T-helper 2 cell (primary cell): ENCODE results near the gene SNX24.
"Not testable (repeated sequence)": the region's sequence is repeated elsewhere in the genome, so short reads cannot be mapped to it uniquely, and the experiment has no call there.

Experiments used
- DNase-seq, 5 experiments: peaks; one replicate each; pipeline versions ENCODE4 v3.0.0 to v3.0.0-alpha.2; 2012 to 2022
- total RNA-seq, 2 donors: gene quantifications; one replicate each; lab custom pipeline; 2026; lab: John Stamatoyannopoulos, UW

The SNX24 gene
- 2.8 to 5.0 reads per million in 2 donors for total RNA-seq

DNA sequence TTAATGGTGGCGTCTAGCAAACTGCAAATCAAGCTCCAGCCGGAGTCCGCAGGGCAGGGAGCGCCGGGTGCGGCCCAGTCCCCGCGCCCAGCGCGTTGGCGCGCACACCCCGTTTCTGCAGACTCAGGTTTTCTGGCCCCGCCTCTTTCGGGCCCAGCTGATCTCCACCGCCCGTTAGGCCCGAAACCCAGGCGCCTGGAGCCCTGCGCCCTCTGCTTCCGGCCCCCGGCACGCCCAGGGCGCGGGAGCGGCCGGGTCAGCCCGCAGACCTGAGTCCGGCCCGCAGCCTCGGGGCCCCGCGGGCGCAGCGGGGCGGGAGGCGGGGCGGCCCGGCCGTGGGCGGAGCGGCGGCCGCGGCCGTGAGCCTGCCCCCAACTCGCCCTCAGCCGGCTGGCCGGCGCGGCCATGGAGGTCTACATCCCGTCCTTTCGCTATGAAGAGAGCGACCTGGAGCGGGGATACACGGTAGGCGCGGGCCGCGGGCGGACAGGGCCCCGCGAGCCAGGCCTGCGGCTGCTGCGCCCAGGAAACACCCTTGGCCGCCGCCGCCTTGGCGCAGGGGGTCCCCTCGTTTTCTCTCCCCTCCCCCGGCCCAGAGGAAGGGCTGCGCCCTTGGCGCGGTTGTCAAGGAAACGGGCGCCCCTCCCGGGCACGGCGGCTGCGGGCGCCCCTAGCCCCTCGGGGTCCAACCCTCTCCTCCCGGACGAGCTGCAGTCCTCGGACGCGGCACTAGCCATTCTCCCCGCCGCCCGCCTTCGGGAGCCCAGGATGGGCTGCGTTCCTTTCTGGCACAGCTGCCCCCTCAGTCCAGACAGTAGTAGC, at the start of gene SNX24:
Gene SNX24 (plus strand): TSS at position 385 of the 822 bp plus-strand sequence. CDS start 21 bp downstream, at position 406.
- DNase-seq = peak; percentile 42 to 89 (median 63)

- no peak for DNase-seq
Observed at GRCh38 chr5:122805481-122805880, 39.9 kb upstream of the SNX24 start.

- DNase-seq = no peak
Observed at GRCh38 chr5:122810405-122810804, 35.0 kb upstream of the SNX24 start.

- DNase-seq = no peak
Observed at GRCh38 chr5:122815218-122815767, 30.1 kb upstream of the SNX24 start.

DNA sequence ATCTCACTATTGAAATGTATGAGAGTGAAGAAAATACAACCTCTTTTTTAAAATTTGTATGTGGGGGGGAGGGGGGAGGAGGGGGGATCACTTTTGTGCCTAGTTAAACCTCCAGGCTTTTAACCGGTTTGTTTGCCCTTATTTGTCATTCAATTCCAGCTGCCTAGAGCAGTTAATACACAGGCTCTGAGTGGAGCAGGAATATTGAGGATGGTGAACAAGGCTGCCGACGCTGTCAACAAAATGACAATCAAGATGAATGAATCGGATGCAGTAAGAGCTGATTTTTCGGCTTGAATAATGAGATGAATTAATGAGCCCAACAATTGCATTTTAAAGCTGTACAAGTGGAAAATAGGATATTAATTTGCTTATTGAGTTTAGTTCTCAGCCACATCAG, 28.7 kb upstream of the SNX24 start:
- DNase-seq = no peak

DNA sequence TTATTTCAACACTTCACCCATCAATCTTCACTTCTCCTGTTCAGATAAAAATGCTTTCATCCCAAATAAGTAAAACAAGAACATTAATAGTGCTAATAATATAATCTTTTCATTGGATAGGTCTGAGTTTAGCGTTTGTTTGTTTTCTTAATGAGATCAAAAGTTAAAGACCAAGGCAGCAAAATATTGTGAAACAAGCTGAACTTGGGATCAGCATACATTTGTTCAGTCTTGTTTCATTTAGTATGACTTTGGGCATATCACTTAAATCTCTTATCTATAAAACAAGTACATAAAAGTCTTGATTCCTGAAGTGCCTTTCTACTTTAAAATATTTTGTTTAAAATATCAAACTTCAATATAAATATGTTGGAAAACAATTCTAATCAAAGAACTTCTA, 13.4 kb upstream of the SNX24 start:
- no peak for DNase-seq

DNA sequence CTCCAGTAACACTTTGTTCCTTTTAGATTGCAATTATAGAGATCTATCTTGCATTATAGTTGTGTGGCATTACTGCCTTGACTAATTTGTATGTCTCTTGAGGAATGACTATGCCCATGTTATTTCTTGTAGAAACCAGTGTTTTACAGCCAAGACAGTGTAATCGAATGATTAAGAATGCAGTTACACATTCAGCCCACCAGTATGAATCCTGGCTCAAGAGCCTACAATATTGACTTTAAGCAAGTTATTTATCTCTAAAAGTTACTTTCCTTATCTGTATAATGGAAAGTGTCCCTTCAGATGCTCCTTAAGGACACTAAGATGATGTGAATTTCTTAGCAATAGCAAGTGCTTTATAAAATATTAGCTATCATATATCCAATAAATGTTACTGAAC, 9.7 kb upstream of the SNX24 start:
- no peak for DNase-seq

- no peak for DNase-seq
Observed at GRCh38 chr5:122836947-122837346, 8.5 kb upstream of the SNX24 start.

GRCh38 chr5:122839731-122840130, 5.7 kb upstream of the SNX24 start:
- DNase-seq = no peak

DNA sequence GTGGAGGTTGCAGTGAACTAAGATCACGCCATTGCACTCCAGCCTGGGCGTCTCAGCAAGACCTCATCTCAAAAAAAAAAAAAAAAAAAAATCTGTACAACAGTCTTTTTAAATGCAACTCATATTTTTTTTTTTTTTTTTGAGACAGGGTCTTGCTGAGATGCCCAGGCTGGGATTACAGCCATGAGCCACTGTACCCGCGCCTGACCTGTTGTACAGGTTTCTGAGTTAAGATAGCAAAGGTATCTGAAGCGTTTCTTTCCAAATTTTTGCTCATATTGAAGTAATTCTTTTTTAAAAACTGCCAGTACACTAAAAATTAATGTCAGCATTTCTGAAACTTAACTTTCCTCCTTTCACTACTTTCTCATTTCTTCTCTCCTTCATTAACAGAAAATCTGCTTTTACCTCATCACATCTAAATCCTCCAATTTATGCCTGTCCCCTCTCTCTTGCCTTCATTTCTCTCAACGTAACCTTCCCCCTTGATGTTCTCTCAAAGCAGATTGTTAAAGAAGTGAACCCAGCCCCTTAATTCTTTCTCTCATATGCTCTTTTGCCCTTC, 3.3 kb upstream of the SNX24 start:
- no peak for DNase-seq

- peak in 1 of 5 experiments; percentile 38 for DNase-seq
Observed at GRCh38 chr5:122844136-122844909, 1.1 kb upstream of the SNX24 start.

GRCh38 chr5:122844910-122845228, 544 bp upstream of the SNX24 start:
- no peak for DNase-seq

DNA sequence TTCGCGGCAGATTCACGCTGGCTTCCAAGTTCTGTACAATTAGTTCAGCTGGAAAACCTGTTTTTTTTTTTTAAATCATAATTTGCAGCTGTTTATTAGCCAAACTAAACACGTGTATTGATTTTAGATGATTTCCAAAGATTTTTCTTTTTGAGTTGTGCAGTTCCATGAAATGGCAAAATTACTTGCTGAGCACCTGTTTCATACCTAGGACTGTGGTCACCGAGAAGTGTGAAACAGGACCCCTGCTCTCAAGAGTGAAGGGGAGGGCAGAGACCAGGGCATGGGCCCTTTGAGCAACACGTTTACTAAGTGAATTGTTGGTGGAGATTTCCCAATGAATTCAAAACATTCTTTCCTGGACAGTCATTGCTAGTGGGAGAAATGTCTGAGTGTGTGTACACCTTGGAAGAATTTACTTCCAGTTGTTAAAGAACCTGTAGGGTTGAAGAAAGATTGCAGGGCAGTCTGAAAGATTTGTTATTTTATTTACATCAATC, 688 bp downstream of the SNX24 start:
- peak in 1 of 5 experiments; percentile 5 for DNase-seq

DNA sequence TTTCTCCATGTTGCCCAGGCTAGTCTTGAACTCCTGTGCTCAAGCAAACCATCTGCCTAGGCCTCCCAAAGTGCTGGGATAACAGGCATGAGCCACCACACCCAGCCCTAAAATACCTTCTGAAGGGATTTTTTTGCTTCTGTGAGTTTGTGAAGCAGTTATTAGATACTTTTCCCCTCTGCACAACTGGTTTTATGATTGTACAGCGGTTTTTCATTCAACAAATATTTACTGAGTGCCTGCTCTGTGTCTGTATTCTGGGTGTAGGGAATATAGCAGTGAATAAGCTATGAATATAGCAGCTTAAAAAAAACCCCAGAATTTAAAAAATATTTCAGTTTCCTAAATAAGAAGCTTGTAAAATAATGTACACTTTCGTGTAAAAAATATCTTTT, 2.3 kb downstream of the SNX24 start:
- no peak for DNase-seq

DNA sequence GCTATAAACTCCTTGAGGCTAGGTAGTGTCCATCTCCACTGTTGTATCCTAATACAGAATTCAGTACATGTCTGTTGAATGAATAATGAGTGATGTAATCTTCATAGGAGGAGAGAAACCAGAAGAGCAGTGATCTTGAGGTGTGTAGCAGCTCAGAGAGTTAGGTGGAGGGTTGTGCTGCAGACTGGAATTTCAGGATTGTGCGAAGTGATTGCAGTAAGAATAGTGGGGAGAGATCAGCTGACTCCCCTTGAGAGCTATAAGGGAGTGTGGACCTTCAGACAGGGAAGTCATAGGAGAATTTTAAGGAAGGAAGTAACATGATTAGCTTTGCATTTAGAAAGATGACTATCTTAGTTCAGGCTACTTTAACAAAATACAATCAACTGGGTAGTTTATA, 4.4 kb downstream of the SNX24 start:
- no peak for DNase-seq

GRCh38 chr5:122857538-122857937, 12.1 kb downstream of the SNX24 start:
- not testable (repeated sequence) for DNase-seq

- peak in 1 of 5 experiments; percentile 71 for DNase-seq
Observed at GRCh38 chr5:122858451-122858850, 13.0 kb downstream of the SNX24 start.

GRCh38 chr5:122863240-122863639, 17.8 kb downstream of the SNX24 start:
- no peak for DNase-seq

GRCh38 chr5:122863721-122864120, 18.3 kb downstream of the SNX24 start:
- DNase-seq = no peak

DNA sequence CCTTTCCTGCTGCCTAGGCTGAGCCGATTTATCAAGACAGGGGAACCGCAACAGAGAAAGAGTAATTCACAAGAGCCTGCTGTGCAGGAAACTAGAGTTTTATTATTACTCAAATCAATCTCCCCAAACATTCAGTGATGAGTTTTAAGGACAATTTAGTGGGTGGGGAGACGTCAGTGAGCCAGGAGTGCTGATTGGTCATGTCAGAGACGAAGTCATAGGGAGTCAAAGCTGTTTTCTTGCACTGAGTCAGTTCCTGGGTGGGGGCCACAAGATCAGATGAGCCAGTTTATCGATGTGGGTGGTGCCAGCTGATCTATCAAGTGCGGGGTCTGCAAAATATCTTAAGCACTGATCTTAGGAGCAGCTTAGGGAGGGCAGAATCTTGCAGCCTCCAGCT, 19.0 kb downstream of the SNX24 start:
- peak in 2 of 5 experiments; percentile 14 to 93 for DNase-seq

GRCh38 chr5:122864842-122865241, 19.4 kb downstream of the SNX24 start:
- DNase-seq = peak in 1 of 5 experiments; percentile 53

DNA sequence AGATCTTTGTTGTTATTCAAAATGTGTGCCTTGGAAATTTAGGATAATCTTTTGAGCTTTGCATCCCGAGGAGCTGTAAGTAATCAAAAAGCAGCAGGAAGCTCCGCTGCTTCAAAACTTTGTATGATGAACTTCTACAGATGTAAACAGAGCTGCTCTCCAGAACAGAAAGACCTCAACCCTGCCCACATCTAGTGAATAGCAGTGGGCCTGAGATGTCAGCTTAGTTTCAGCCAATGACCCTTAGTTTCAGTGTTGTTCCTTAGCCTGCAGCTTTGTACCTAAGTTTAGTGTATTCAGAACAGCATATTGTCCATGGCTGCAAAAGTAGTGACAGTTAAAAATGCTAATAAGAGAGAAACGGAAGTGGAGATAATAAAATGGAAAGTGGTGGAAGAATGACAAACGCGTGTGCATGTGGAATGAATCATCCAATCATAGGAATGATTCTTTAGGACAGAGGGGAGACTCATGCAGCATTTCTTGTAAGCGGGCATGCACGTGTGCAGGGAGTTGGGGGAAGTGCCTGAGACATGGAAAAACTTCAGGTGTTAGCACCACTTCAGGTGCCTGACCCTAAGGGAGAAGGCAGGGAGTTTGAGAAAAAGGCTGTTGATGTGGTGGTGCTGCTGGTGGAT, 24.9 kb downstream of the SNX24 start:
- DNase-seq = no peak

DNA sequence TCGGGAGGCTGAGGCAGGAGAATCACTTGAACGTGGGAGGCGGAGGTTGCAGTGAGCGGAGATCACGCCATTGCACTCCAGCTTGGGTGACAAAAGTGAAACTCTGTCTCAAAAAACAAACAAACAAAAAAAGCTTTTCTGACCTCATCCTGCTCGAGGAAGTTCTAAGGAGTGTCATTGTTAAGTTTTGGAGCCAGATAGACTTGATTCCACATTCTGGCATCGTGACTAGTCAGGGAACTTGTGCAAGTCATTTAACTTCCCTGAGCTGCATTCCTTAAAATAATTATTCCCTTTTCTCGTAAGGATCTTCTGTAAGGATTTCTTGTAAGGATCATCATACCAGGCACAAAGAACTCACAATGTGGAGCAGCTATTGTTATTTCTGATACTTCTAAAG, 26.2 kb downstream of the SNX24 start:
- DNase-seq = no peak
